ENCODE data around the gene ZNF232. TPM values are rescaled to one million over a fixed set of nuclear protein-coding genes. Genes with fewer than 3 reads are reported as not detected.
A peak's percentile ranks its signal among the peaks of the same experiment; 100 is the strongest.
"Not testable (repeated sequence)": the region's sequence is repeated elsewhere in the genome, so short reads cannot be mapped to it uniquely, and the experiment has no call there.

ZNF232 gene
- total RNA-seq, 1 donor from 2014 or later = 4.9 TPM

DNA sequence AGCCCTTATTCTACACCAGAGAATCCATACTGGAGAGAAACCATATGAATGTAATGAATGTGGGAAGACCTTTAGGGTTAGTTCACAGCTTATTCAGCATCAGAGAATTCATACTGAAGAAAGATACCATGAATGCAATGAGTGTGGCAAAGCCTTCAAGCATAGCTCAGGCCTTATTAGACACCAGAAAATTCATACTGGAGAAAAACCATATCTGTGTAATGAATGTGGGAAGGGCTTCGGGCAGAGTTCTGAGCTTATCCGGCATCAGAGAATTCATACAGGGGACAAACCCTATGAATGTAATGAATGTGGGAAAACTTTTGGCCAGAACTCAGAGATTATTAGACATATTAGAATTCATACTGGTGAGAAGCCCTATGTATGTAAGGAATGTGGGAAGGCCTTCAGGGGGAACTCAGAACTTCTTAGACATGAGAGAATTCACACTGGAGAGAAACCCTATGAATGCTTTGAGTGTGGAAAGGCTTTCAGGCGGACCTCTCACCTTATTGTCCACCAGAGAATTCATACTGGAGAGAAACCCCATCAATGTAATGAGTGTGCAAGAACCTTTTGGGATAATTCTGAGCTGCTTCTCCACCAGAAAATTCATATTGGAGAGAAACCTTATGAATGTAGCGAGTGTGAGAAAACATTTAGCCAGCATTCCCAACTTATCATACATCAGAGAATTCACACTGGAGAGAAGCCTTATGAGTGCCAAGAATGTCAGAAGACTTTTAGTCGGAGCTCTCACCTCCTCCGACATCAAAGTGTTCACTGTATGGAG is 19.3 kb downstream of the ZNF232 start:
- no peak overlapping the region for H3K27ac ChIP-seq
- H3K27me3 ChIP-seq = no peaks in the 10 kb centered on the region
- TF ChIP-seq POLR2AphosphoS5 (IDR thresholded peaks at IDR 0.05; ENCODE audit: insufficient read depth in 1 of 2, low read depth in 1 of 2) (no peak), POLR2A (IDR thresholded peaks at IDR 0.05) (no peak), CTCF (IDR thresholded peaks at IDR 0.05) (no peak)
- peaks cover 0 to 52% of the 10 kb centered on the region in 2 donors for H3K36me3 ChIP-seq
- intact Hi-C loops (cut with DNase I) = no loop called here
- H3K4me1 ChIP-seq = peaks cover 10% of the 10 kb centered on the region
- no peak for DNase-seq (ENCODE audit: extremely low spot score in 2 of 2)
- H3K4me3 ChIP-seq = no peak overlapping the region
- H3K9me3 ChIP-seq = peaks cover 70% of the 10 kb centered on the region

DNA sequence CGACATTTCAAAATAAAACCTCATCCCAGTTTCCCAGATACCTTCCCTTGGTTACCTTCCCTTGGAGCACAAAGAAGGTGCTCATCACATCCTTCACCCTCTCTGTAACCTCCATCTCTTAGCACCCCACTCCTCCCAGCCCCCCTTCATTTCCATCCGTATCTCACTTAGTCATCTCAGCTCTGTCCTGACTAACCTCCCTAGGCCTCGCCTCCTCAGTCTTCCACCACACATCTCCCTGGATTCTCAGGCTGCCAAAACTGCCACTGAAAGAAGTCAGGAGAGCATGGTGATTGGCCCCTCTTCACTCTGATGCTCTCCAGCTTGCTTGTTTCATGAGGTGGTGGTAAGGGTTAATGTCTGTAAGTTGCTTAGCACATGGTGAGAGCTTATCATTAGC is 31.1 kb downstream of the ZNF232 start:
- no peaks in the 10 kb centered on the region for H3K36me3 ChIP-seq
- H3K27ac ChIP-seq = no peak overlapping the region
- peaks cover 15% of the 10 kb centered on the region for H3K4me1 ChIP-seq
- TF ChIP-seq CTCF (IDR thresholded peaks at IDR 0.05) (no peak), POLR2A (IDR thresholded peaks at IDR 0.05) (no peak), POLR2AphosphoS5 (IDR thresholded peaks at IDR 0.05; ENCODE audit: insufficient read depth in 1 of 2, low read depth in 1 of 2) (no peak)
- H3K9me3 ChIP-seq = no peaks in the 10 kb centered on the region
- no peaks in the 10 kb centered on the region for H3K27me3 ChIP-seq
- intact Hi-C loops (cut with DNase I) = no loop called here
- DNase-seq (ENCODE audit: extremely low spot score in 2 of 2) = no peak
- no peak overlapping the region for H3K4me3 ChIP-seq

GRCh38 chr17:5078106-5079028 is 33.3 kb downstream of the ZNF232 start, which contains the start of gene ZFP3:
ZFP3 (plus strand) TSS chr17:5078467; CDS start chr17:5091505, 13,038 bp downstream.
- H3K27ac ChIP-seq = peak within 1 kb of the TSS; percentile 50
- peak within 1 kb of the TSS; percentile 75 to 96 for H3K4me3 ChIP-seq
- no peak for DNase-seq (ENCODE audit: extremely low spot score in 2 of 2)
- peak in 1 of 3 experiments; percentile 25 for TF ChIP-seq CTCF (IDR thresholded peaks at IDR 0.05)
- no peak for TF ChIP-seq POLR2A (IDR thresholded peaks at IDR 0.05)
- TF ChIP-seq POLR2AphosphoS5 (IDR thresholded peaks at IDR 0.05; ENCODE audit: insufficient read depth in 1 of 2, low read depth in 1 of 2) = peak in 1 of 2 donors; percentile 81
- no peaks in the 10 kb centered on the region for H3K36me3 ChIP-seq
- no peaks in the 10 kb centered on the region for H3K27me3 ChIP-seq
- H3K9me3 ChIP-seq = no peaks in the 10 kb centered on the region
- intact Hi-C loops (cut with DNase I) = no loop called here
- peaks cover 15% of the 10 kb centered on the region for H3K4me1 ChIP-seq

DNA sequence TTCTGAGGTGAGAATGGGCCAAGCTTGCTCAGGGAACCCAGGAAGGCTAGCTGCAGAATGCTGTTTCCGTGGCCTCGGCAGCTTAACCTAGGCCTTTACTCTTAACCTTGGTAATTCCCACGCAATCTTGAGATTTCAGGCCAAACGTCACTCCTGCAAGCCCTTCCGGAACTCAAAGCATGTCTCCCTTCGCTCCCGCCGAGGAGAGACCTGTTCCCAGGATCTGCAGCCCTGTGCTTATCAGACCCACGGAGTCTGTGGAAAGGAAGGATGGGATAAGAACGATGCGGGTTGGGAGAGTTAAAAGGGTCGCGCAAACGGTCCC is 33.9 kb downstream of the ZNF232 start:
- Histone ChIP-seq H3K27me3 (no peaks in the 10 kb centered on the region), H3K4me1 (peaks cover 15% of the 10 kb centered on the region), H3K27ac (peak overlapping the region; percentile 50), H3K36me3 (no peaks in the 10 kb centered on the region), H3K4me3 (peak overlapping the region; percentile 75 to 96), H3K9me3 (no peaks in the 10 kb centered on the region)
- no peak for TF ChIP-seq POLR2AphosphoS5 (IDR thresholded peaks at IDR 0.05; ENCODE audit: insufficient read depth in 1 of 2, low read depth in 1 of 2)
- TF ChIP-seq CTCF (IDR thresholded peaks at IDR 0.05) = no peak
- no peak for TF ChIP-seq POLR2A (IDR thresholded peaks at IDR 0.05)
- intact Hi-C loops (cut with DNase I) = no loop called here
- no peak for DNase-seq (ENCODE audit: extremely low spot score in 2 of 2)

- intact Hi-C loops (cut with DNase I); H3K27me3 ChIP-seq; H3K9me3 ChIP-seq; H3K36me3 ChIP-seq; H3K27ac ChIP-seq; DNase-seq (ENCODE audit: extremely low spot score in 2 of 2): not testable (repeated sequence)
- H3K4me1 ChIP-seq = peaks cover 15% of the 10 kb centered on the region
- H3K4me3 ChIP-seq = peak overlapping the region; percentile 75 to 96
Observed at GRCh38 chr17:5077275-5077674, 34.4 kb downstream of the ZNF232 start.

- peaks cover 15% of the 10 kb centered on the region for H3K4me1 ChIP-seq
- DNase-seq (ENCODE audit: extremely low spot score in 2 of 2); intact Hi-C loops (cut with DNase I); H3K27me3 ChIP-seq; H3K4me3 ChIP-seq; H3K36me3 ChIP-seq; H3K27ac ChIP-seq; H3K9me3 ChIP-seq: not testable (repeated sequence)
Observed at GRCh38 chr17:5075472-5075871, 36.2 kb downstream of the ZNF232 start.
